ENCODE results near the gene TNK1. TPM values are rescaled to one million over a fixed set of nuclear protein-coding genes. Genes with fewer than 3 reads are reported as not detected.

The TNK1 gene
- total and polyA plus RNA-seq, 10 donors, result 4.2 to 16.2 (median 6.6) TPM

DNA sequence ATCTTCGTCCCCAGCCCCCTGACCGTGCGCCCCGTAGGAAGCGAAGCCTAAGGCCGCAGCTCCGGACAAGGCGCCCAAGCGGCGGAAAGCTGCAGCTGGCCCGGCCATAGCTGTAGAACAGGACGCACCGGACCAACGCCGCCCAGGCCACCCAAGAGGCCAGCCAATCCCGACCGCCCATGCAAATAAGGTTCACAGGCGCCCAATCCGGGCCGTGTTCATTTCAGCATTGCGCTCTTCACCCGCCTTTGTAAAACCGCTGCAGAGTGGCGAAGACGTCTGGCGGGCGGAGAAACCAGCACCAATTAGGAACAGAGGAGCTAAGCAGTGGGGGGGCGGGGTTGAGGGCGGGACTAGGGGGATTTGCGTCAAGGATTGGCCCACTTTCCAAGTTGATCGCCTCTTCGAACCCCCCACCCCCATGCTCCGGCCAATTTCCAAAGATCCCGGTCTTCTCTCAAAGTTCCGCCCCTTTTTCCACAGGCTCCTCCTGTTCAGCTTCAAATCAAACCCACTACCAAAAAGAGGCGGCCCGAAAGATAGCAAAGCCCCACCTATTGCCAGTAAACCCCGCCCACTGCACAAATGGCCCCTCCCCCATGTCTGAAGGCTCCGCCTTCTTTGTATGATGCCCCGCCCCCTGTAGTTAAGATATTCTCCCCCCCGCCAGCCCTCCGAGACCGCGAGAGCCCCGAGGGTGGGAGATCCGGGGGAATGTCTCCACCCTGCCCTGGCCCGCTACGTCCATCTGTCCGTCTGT, 23.3 kb downstream of the TNK1 start, which contains the start of gene TMEM256:
TMEM256 (minus strand) TSS at position 121 of the 760 bp plus-strand sequence; CDS start at position 108, 13 bp downstream.
- peak in 2 of 3 donors; percentile 10 to 89 for TF ChIP-seq POLR2A (IDR thresholded peaks at IDR 0.05)
- TF ChIP-seq, protein P1, sequence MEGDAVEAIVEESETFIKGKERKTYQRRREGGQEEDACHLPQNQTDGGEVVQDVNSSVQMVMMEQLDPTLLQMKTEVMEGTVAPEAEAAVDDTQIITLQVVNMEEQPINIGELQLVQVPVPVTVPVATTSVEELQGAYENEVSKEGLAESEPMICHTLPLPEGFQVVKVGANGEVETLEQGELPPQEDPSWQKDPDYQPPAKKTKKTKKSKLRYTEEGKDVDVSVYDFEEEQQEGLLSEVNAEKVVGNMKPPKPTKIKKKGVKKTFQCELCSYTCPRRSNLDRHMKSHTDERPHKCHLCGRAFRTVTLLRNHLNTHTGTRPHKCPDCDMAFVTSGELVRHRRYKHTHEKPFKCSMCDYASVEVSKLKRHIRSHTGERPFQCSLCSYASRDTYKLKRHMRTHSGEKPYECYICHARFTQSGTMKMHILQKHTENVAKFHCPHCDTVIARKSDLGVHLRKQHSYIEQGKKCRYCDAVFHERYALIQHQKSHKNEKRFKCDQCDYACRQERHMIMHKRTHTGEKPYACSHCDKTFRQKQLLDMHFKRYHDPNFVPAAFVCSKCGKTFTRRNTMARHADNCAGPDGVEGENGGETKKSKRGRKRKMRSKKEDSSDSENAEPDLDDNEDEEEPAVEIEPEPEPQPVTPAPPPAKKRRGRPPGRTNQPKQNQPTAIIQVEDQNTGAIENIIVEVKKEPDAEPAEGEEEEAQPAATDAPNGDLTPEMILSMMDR (IDR thresholded peaks at IDR 0.05 in 8 of 11, conservative IDR thresholded peaks at IDR 0.05 in 3 of 11), result peak in 2 of 11 experiments; percentile 27 to 47
- peak; percentile 96 to 98 (median 97) for TF ChIP-seq POLR2AphosphoS5 (IDR thresholded peaks at IDR 0.05)
- intact Hi-C loops (cut with DNase I; ENCODE audit: low total_unique reads), result no loop called here
- Histone ChIP-seq H3K27me3 (replicated peaks in 1 of 7) (peaks cover 0 to 30% (median 7%) of the 10 kb centered on the region in 7 donors), H3K36me3 (no peaks in the 10 kb centered on the region), H3K9me3 (no peaks in the 10 kb centered on the region), H3K4me3 (peak within 1 kb of the TSS; percentile 46 to 90 (median 66)), H3K27ac (peak within 1 kb of the TSS; percentile 72 to 91 (median 83)), H3K4me1 (peaks cover 8 to 43% (median 26%) of the 10 kb centered on the region in 6 donors)
- WGBS, 5 donors, result 0 to 1% (median 0%) methylated on average over 31 to 49 of the region's 49 CpGs
- peak; percentile 98 for DNase-seq

DNA sequence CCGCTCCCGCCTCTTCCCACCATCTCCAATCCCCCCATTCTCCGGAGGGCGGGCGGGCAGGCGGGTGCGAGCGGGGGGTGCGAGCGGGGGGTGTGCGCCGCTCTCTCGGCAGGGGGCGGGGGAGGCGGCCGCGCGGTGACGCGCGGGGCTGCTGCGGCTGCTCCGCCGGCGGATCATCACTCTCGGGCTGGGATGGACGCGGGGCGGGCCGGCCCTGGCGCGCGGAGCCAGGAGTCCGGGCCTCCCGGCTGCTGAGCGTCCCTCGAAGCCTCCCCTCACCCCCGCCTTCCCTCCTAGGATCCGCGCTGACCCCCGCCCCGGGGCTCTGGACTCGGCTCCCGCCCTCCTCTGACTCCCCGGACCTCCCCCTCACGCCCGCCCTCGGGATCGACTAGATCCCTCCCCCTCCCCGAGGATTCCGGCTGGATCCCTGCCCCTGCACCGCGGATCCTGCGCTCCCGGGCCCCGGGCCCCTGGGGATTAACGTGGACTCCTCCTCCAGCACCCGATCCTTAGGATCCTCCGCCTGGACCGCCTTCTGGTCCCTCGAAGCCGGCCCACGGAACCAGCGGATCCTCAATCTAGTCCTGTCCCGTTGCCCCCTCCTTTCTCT, 24.0 kb downstream of the TNK1 start:
- H3K4me1 ChIP-seq, result peaks cover 8 to 43% (median 26%) of the 10 kb centered on the region in 6 donors
- no peaks in the 10 kb centered on the region for H3K9me3 ChIP-seq
- 1% methylated on average over 37 to 65 of the region's 65 CpGs for WGBS, 5 donors
- intact Hi-C loops (cut with DNase I; ENCODE audit: low total_unique reads), result no loop called here
- TF ChIP-seq POLR2AphosphoS5 (IDR thresholded peaks at IDR 0.05) (peak; percentile 27 to 73 (median 58)), POLR2A (IDR thresholded peaks at IDR 0.05) (no peak)
- TF ChIP-seq, protein P1 (IDR thresholded peaks at IDR 0.05 in 8 of 11, conservative IDR thresholded peaks at IDR 0.05 in 3 of 11), result peak in 3 of 11 experiments; percentile 27 to 30 (median 28)
- no peaks in the 10 kb centered on the region for H3K36me3 ChIP-seq
- peak overlapping the region; percentile 60 to 91 (median 83) for H3K27ac ChIP-seq
- H3K4me3 ChIP-seq, result peak overlapping the region; percentile 46 to 90 (median 64)
- peak; percentile 92 for DNase-seq
- H3K27me3 ChIP-seq (replicated peaks in 1 of 7), result peaks cover 0 to 30% (median 7%) of the 10 kb centered on the region in 7 donors

DNA sequence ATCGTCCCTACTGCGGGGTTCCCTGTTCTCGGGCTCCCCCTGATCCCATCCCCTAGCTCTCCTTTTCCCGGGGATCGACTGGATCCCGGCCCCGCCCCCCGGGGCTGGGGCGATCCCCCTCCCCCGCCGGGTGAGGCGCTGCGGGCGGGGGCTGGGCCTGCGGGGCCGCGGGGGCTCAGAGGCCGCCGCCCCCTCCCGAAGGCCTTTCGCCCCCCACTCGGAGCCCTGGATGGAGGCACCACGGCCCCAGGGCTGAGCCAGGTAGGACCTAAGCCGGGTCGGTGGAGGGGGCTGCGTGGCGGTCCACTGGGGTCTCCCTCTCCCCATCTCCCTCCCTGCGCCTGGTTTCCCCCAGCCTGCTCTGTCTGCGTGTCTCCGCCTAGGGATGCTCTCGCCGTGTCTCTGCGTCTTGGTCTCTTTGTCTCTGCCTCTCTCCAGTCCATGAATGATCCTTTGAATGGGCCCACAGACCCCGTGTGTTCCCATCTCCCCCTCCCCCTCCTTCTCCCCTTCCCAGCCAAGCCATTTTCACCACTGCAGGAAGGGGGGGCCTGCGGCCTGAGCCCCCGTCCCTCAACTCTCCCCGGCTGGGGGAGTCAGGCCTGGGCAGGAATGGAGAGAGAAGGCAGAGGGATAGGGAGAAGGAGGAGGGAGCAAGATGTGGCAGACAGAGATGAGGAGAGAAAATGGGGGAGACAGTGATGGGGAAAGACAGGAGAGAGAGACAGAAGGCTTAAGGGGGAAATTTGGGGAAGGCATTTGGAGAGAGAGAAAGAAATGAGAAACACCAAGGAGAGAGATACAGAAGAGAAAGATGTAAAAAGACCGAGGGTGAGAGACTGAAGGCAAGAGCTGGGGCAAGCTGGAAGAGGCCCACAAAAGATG, 24.7 kb downstream of the TNK1 start:
- 20 to 32% (median 21%) methylated on average over 23 to 38 of the region's 38 CpGs for WGBS, 5 donors
- H3K27me3 ChIP-seq (replicated peaks in 1 of 7), result peaks cover 0 to 30% (median 7%) of the 10 kb centered on the region in 7 donors
- DNase-seq, result no peak
- peak overlapping the region in 7 of 8 donors; percentile 72 to 91 (median 86) for H3K27ac ChIP-seq
- no peaks in the 10 kb centered on the region for H3K36me3 ChIP-seq
- no peaks in the 10 kb centered on the region for H3K9me3 ChIP-seq
- TF ChIP-seq POLR2AphosphoS5 (IDR thresholded peaks at IDR 0.05), result no peak
- TF ChIP-seq POLR2A (IDR thresholded peaks at IDR 0.05), result no peak
- peak overlapping the region; percentile 46 to 90 (median 64) for H3K4me3 ChIP-seq
- peaks cover 8 to 43% (median 26%) of the 10 kb centered on the region in 6 donors for H3K4me1 ChIP-seq
- intact Hi-C loops (cut with DNase I; ENCODE audit: low total_unique reads), result no loop called here

DNA sequence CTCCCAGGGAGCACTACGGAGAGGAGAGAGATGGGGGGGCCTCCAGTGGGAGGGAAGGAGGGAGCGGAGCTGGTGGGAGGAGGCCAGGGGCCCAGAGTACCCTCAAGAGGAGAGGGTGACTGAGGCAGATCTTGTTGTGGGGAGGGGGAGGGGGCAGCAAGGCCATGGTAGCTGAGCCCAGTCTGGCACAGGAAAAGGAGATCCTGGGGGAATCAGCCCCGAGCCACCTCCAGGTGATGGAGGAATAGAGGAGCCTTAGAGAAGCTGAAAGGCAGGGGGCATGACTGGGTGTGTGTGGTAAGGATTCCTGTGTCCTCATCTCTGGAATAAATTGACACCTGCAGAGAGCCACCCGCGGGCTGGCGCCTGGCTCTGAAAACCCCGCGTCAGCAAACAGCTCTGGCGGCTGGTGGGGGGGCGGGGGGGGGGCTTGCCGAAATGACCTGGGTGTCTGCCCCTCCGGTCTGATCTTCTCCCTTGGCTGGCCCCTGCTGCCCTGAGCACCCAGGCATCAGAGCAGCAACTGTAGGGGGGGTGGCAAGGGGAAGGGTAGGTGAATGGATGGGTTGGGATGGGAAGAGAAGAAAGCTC, 25.4 kb downstream of the TNK1 start:
- 67 to 77% (median 72%) methylated on average over 12 of the region's 12 CpGs for WGBS, 5 donors
- Histone ChIP-seq H3K27ac (no peak overlapping the region), H3K36me3 (no peaks in the 10 kb centered on the region), H3K4me3 (no peak overlapping the region), H3K4me1 (peaks cover 8 to 43% (median 26%) of the 10 kb centered on the region in 6 donors), H3K9me3 (no peaks in the 10 kb centered on the region), H3K27me3 (replicated peaks in 1 of 7) (peaks cover 0 to 30% (median 7%) of the 10 kb centered on the region in 7 donors)
- DNase-seq, result no peak
- intact Hi-C loops (cut with DNase I; ENCODE audit: low total_unique reads), result no loop called here
- TF ChIP-seq POLR2A (IDR thresholded peaks at IDR 0.05) (no peak), POLR2AphosphoS5 (IDR thresholded peaks at IDR 0.05) (no peak)
- TF ChIP-seq, protein P1 (IDR thresholded peaks at IDR 0.05 in 8 of 11, conservative IDR thresholded peaks at IDR 0.05 in 3 of 11), result no peak
